ENCODE measurements around the gene HOXD1.

HOXD1 gene

DNA sequence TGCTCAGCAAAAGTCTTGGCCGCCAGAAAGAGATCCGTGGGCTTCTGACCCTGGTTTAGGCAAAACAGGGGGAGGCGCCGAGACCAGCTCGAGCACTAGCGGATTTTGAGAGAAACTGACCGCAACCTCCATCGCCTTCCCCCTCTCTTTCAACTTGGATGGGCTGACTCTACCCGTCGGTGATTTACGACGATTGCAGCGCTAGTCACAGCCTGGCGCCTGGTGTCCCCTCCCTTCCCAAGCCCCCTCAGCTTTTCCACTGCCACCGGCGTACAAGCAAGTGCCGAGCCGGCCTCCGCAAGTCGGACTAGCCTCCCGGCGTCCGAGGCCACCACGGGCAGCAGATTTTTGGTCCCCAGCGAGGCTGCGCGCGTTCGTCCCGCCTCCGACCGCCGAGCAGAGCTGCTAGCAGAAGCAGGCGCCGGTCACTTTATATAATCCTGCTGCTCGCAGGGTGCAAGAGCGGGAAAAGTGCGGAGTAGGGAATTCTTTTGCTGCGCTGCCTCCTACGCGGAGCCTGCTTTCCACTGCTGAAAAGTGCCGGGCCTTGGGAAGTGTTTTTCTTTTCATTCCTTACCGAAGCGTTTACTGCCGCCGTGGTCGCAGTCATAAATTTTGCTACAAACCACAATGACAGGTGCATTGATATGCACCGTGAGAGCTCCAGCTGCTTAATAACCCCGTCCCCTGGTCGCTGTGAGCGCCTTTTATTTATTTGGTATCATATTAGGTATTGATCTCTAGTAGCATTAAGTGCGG lies 23.7 kb upstream of the HOXD1 start:
- no peak for TF ChIP-seq FOXP2 (optimal IDR thresholded peaks at IDR 0.05; ENCODE audit: borderline replicate concordance, extremely low read depth, extremely low read length, insufficient read depth)
- TF ChIP-seq, protein P1, sequence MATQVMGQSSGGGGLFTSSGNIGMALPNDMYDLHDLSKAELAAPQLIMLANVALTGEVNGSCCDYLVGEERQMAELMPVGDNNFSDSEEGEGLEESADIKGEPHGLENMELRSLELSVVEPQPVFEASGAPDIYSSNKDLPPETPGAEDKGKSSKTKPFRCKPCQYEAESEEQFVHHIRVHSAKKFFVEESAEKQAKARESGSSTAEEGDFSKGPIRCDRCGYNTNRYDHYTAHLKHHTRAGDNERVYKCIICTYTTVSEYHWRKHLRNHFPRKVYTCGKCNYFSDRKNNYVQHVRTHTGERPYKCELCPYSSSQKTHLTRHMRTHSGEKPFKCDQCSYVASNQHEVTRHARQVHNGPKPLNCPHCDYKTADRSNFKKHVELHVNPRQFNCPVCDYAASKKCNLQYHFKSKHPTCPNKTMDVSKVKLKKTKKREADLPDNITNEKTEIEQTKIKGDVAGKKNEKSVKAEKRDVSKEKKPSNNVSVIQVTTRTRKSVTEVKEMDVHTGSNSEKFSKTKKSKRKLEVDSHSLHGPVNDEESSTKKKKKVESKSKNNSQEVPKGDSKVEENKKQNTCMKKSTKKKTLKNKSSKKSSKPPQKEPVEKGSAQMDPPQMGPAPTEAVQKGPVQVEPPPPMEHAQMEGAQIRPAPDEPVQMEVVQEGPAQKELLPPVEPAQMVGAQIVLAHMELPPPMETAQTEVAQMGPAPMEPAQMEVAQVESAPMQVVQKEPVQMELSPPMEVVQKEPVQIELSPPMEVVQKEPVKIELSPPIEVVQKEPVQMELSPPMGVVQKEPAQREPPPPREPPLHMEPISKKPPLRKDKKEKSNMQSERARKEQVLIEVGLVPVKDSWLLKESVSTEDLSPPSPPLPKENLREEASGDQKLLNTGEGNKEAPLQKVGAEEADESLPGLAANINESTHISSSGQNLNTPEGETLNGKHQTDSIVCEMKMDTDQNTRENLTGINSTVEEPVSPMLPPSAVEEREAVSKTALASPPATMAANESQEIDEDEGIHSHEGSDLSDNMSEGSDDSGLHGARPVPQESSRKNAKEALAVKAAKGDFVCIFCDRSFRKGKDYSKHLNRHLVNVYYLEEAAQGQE (IDR thresholded peaks at IDR 0.05; ENCODE audit: insufficient read depth in 1 of 2, low read depth in 2 of 2, low read length in 2 of 2) = no peak
- no peak for TF ChIP-seq POLR2AphosphoS5 (IDR thresholded peaks at IDR 0.05; ENCODE audit: low read depth, low read length)
- TF ChIP-seq TAF1 (IDR thresholded peaks at IDR 0.05; ENCODE audit: borderline replicate concordance, insufficient read depth, low read length) = no peak
- TF ChIP-seq SIN3A (IDR thresholded peaks at IDR 0.05; ENCODE audit: borderline replicate concordance, insufficient read depth, low read length) = no peak

DNA sequence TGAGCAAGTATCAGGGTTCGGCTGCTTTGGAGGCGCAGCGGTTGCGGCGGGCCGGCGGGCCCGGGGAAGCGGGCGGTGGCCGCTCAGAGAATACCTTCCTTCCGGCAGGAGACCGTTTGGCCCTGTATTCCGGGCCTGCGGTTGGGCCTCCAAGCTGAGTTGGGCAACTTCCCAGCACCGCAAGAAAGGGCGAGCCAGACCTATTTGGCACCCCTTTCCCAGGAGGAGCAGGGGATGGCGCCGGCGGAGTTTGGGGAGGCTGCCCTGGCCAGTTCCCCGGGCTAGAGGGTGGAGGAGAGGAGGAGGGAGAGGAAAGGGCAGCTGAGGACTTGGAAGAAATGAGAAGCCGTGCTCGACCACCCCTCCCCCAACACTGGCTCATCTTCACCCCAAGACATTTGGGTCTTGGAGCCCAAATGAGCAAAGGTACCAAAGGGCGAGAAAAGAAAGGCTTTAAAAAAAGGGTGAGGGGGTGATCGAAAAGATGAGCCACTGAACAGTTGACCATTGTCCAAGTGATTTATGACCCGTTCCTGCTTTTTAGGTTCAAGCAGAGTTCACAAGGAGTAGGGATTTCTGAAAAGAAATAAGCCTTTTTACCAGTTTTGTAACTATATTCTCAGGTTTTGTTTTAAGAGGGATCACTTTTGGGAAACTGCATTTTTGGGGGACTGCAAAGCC lies 23.0 kb upstream of the HOXD1 start:
- TF ChIP-seq POLR2AphosphoS5 (IDR thresholded peaks at IDR 0.05; ENCODE audit: low read depth, low read length) = no peak
- no peak for TF ChIP-seq TAF1 (IDR thresholded peaks at IDR 0.05; ENCODE audit: borderline replicate concordance, insufficient read depth, low read length)
- TF ChIP-seq, protein P1 (IDR thresholded peaks at IDR 0.05; ENCODE audit: insufficient read depth in 1 of 2, low read depth in 2 of 2, low read length in 2 of 2) = no peak
- TF ChIP-seq FOXP2 (optimal IDR thresholded peaks at IDR 0.05; ENCODE audit: borderline replicate concordance, extremely low read depth, extremely low read length, insufficient read depth) = no peak
- TF ChIP-seq SIN3A (IDR thresholded peaks at IDR 0.05; ENCODE audit: borderline replicate concordance, insufficient read depth, low read length) = no peak

GRCh38 chr2:176166272-176166671 lies 22.2 kb upstream of the HOXD1 start:
- no peak for TF ChIP-seq SIN3A (IDR thresholded peaks at IDR 0.05; ENCODE audit: borderline replicate concordance, insufficient read depth, low read length)
- TF ChIP-seq TAF1 (IDR thresholded peaks at IDR 0.05; ENCODE audit: borderline replicate concordance, insufficient read depth, low read length) = no peak
- no peak for TF ChIP-seq POLR2AphosphoS5 (IDR thresholded peaks at IDR 0.05; ENCODE audit: low read depth, low read length)
- TF ChIP-seq, protein P1 (IDR thresholded peaks at IDR 0.05; ENCODE audit: insufficient read depth in 1 of 2, low read depth in 2 of 2, low read length in 2 of 2) = no peak
- no peak for TF ChIP-seq FOXP2 (optimal IDR thresholded peaks at IDR 0.05; ENCODE audit: borderline replicate concordance, extremely low read depth, extremely low read length, insufficient read depth)

DNA sequence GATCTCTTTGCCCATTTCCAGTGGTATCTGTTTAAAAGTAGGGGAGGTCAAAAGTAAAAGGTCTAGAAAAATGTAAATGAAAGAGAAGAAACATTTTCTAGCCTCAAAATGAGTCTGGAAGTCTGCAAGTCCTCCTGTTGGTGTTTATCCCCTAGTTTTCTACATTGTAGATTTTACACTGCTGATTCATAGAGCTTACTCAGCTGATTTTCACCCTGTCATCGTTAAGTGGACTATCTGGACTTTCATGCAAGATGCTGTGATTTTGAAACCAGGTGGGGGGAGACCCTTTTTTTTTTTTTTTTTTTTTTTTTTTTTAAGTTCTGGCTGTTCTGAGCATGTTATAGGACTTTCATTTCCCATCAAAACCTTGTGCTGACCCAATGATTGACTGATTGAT lies 21.1 kb upstream of the HOXD1 start:
- TF ChIP-seq FOXP2 (optimal IDR thresholded peaks at IDR 0.05; ENCODE audit: borderline replicate concordance, extremely low read depth, extremely low read length, insufficient read depth) (no peak), POLR2AphosphoS5 (IDR thresholded peaks at IDR 0.05; ENCODE audit: low read depth, low read length) (no peak), SIN3A (IDR thresholded peaks at IDR 0.05; ENCODE audit: borderline replicate concordance, insufficient read depth, low read length) (no peak), TAF1 (IDR thresholded peaks at IDR 0.05; ENCODE audit: borderline replicate concordance, insufficient read depth, low read length) (no peak)
- TF ChIP-seq, protein P1 (IDR thresholded peaks at IDR 0.05; ENCODE audit: insufficient read depth in 1 of 2, low read depth in 2 of 2, low read length in 2 of 2) = no peak

All from PFSK-1 (cell line).